IPS DF 4.7 (cell line): ENCODE data around the gene ADAMTS8.

ENCODE experiments used
- DNase-seq: peaks from one replicate; pipeline ENCODE4 v3.0.0-alpha.2; 2013; ENCODE audit warnings: low spot score; ENCODE audit errors: extremely low read depth

Gene ADAMTS8

GRCh38 chr11:130399196-130399595 is 29.2 kb downstream of the ADAMTS8 start:
- DNase-seq: no peak

GRCh38 chr11:130397780-130398179 is 30.6 kb downstream of the ADAMTS8 start:
- no peak for DNase-seq

DNA sequence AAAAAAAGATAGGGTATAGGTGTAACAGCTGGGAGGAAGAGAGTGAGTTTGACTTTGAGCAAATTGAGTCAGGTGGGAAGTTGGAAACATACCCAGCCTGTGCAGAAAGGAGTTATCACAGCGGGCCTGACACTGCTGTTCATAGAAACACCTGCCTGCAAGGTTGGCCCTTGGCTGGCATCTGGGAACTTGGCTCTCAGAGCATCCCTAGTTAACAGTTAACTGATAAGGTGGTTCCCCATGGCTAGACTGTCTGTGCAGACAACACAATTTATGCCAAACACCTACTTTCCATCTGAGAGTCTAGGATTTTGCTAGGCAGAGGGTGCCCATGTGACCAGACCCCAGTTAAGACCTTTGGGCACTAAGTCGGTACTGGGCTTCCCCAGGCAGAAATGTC is 31.4 kb downstream of the ADAMTS8 start:
- DNase-seq: no peak

GRCh38 chr11:130394615-130395014 is 33.8 kb downstream of the ADAMTS8 start:
- no peak for DNase-seq

DNA sequence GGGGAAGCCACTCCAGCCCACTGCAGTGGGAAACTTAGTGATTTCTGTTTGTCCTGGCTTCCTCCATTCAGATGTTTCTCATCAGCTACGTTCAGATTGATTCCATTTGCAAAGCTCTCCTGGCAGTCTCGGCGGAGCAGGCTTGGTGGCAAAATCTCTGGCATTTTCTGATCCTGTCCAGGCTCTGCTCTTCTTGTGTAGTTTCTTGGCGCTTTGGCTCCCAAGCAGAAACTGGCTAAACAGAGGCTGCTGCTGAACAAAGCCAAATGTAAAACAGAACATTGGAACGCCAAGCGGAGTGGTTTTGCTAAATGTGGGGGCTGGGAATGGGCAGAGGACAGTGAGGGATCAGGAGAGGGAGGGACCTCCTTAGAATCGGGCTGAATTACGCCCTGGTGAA is 36.7 kb downstream of the ADAMTS8 start:
- no peak for DNase-seq

DNA sequence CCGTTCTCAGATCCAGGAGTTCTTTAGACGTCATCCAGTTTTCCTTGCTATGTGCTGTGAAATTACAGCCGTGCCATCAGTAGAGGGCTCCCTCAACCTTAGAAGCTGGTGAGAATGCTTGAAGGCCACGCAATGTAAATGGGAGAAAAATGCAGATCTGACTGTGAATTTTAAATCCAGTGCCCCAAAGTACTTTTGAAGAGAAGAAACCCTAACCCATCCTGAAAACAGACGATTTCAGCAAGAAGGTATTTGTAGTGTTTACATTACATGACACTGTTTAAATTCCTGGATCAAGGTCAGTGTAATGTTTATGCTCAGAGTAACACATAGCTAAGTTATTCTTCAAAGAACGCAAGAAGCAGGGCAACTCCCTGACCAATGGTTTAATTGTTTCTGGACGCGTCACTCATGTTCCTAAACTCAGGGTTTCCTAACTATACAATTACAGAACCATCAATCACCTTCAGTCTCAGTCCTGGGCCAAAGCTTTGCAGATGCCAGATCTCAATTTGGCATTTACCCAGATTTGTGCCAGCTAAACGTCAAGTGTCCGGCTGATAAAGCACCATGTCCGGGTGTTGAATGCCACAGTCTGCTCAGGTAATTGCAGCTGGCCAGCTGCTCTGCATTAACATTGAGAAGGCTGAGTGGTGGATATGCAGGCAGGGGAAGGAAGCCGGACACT is 38.2 kb downstream of the ADAMTS8 start:
- DNase-seq: no peak

GRCh38 chr11:130389335-130389935 is 39.0 kb downstream of the ADAMTS8 start:
- DNase-seq: no peak

- DNase-seq: no peak
These were observed 39.7 kb downstream of the ADAMTS8 start for GRCh38 chr11:130388607-130389205.

DNA sequence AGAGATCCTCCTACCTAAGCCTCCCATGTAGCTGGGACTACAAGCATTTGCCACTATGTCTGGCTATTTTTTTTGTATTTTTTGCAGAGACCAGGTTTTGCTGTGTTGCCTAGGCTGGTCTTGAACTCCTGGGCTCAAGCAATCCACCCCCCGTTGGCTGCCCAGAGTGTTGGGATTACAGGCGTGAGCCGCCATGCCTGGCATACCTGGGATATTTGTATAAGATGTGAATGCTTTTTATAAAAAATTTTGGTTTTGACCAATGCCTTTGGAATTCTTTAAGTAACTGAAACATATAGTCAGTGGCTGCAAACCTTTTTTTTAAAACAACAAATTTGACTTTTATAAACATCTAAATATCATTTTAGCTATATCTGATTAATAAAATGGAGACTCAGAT is 42.4 kb downstream of the ADAMTS8 start:
- no peak for DNase-seq

DNA sequence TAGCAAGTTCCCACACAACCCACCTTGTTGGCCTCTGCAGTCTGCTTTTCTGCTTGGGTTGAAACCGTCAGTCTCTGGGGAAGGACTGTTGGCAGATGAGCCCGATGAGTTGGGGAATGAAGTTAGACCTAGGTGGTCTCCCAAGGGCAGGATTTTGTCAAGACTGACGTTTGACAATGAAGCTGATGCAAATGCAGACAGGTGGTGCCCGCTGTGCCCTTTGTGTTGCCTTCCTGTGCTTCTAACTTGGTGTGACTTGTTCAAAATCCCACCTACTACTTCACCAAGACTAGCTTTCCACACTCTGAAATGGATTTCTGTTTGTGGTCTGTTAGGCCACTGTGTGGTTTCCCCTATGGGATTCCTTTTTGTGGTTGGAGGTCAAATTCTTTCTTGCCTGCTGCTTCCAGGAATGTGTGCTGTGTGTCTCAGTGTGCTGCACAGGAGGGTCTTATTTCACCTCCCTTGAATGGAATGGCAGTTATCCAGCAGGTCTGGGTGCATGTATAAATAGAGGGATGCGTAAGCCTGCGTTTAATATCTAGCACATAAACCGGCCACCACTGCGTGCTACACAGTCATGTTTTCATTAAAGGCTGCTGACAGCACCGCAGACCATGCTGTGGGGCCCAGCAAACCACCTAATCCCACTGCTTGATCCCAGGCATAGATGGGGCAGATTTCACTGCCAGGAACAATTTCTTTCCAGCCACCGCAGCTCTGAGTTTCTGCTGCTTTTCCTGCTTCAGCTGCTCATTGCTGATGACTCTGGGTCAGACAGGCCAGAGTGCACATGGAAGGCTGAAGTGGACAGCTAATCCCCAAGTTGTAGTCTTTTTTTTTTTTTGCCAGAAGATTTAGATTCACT is 44.8 kb downstream of the ADAMTS8 start:
- no peak for DNase-seq

- no peak for DNase-seq
These were observed 47.1 kb downstream of the ADAMTS8 start for GRCh38 chr11:130381317-130381716.

- DNase-seq: no peak
These were observed 47.6 kb downstream of the ADAMTS8 start for GRCh38 chr11:130380778-130381177.

DNA sequence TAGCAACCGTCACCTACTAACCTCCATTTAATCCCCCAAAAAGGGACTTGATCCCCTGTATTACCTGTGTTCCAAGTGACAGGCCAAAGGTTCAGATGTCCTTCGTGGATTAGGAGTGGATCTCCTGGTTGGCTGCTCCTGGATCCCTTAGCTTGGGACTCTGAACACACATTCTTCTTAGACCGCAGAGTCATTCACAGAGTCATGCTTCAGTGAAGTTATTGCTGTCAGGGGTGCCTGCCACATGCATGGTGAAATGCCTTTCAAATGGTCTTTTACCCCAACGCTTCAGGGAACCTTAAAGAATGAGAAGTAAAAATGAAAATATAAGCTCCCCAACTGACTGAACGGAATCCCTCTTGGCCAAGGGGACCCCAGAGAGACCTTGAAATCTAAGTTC is 49.1 kb downstream of the ADAMTS8 start:
- DNase-seq: no peak

DNA sequence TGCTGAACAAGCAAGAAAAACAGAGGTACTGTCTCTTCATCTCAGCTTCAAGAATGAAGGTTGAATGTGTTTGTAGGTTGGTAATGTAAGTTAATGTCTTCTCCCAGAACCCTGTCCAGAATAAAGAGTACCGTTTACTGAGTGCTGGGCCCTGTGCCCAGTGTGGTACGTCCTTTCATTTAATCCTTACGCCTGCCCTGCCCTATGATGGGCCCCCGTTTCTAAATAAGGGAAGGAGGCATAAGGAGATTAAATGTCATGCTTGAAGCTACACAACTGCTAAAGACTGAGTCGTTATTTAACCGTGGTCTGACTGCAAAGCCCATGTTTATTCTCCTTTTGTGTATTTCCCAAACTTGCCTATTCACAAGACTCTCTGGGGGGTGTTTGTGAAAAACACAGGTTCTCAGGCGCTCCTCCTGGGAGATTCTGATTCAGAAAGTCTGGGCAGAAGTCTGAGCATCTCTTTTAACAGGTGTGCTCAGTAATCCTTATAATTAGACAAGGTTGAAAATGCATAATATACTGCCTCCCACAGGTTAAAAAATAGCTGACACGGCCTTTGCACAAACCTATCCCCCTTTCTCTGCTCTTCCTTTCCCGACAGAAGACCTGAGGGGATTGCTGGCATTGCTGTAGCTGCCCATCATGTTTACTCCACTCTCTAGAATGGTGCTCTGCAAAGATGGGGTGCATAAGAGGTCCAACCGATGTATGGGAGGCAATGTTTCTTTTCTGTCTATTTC is 57.4 kb downstream of the ADAMTS8 start:
- no peak for DNase-seq

DNA sequence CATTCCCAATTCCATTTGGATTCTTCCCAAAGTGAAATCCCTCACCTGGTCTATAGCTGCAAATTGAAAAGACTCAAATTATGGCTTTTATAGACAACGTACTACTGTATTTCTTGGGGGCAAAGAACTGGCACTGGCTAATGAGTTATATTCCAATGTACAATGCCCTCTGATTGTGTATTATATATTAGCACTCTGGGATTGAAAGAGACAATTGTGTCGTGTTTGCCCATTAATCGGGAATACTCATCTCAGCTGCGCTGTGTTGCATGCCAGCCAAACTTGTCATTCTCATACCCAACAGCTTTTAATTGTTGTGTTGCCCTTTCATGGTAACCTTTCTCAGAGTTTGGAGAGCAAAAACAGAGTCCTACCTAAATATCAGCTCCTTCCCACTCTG is 58.7 kb downstream of the ADAMTS8 start:
- DNase-seq: no peak

DNA sequence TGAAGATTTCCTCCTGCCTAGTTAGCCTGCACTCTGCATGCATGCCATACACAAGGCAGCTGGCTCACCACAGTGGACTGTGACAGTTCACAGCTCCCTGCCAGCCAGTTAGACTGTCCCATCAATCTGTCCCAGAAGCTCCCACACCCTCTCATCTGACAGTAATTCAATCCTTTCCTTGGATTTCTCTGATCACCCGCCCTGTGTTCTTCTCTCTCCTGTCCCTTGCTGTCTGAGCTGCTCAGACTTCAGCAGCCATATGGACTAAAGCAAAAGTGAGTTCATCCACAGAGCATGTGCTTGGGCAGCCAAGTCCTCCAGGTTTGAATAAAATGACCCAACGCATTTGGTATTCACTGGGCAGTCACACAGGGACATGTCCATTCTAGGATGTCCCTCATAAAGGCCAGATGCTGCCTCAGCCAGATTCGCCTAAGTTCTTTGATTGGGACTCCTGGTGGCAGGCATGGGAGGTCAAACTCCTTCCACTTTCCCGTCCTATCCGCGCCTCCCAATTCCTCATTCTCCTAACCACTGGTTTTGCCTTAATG is 59.2 kb downstream of the ADAMTS8 start:
- DNase-seq: no peak

DNA sequence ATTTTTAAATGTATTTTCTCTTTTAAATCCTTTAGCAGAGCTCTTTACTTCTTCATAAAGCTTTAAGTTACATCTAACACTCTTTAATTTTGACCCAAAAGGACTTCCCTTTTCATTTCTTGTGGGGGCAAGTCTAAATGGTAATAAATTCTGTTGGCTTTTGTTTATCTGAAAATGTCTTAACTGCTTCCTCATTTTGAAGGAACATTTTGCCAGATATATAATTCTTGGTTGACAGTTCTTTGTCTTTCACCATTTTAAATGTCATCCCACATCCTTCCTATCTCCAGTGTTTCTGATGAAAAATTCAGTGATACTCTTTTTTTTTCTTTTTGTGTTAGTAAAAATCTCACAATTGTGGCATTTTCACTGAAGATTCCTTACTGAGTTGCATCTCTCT is 69.0 kb downstream of the ADAMTS8 start:
- no peak for DNase-seq

- DNase-seq: no peak
These were observed 70.0 kb downstream of the ADAMTS8 start for GRCh38 chr11:130358398-130358797.
